AML-193 (cell line): ENCODE data around the gene SORCS3.

Source experiments
- DNase-seq, 2 experiments: peaks; one replicate each; lab custom pipeline; 2025; lab: John Stamatoyannopoulos, UW

SORCS3 gene

GRCh38 chr10:104646146-104646545 lies 5.1 kb downstream of the SORCS3 start:
- DNase-seq: no peak

DNA sequence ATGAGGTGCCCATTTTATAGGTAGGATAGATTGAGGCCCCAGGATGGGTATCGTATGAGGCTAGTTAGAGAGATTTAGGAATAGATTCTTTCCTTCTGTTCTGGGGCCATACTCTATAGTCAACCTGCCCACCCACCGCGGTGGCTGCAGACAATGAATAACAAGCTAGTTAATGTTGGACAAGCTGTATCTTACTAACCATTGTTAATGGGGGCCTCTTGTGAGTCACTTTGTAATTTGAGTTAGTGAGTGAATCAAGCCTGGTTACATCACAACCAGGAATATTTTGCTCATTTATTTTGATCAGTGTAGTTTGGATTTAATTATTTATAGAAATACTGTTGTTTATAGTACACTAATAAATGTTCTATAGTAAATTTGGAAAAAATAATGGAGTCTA lies 7.3 kb downstream of the SORCS3 start:
- no peak for DNase-seq

GRCh38 chr10:104650072-104650471 lies 9.0 kb downstream of the SORCS3 start:
- peak; percentile 8 to 11 for DNase-seq

DNA sequence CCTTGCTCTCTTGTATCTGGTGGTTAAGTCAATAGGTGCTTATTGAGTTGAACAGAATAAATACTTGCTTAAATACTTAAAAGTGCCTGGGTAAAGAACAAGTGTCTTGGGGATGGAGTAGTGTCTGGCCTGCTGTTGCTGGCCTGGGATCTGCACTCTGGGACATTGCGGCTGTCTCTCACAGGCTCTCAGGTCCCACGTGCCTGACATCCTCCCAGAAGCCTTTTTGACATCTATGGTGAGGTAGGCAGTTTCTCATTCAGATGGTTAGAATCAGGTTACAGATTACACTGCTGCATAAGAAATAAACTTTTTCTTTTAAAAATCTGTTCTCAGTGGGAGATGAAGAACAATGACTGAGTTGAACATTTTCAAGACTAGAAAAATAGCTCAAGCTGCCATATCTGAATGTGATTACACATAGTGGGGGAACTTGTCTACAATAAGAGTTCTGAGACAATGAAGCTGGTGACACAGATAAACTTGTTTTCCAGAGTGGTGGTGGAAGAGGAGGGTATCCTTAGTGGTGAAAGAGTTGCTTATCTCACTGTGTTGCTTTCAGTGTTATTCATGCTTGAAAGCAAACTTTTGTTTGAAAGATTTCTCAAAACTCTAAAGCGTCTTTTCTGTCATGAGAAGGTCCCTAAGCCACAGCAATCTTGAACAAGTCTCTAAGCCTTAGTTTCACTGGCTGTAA lies 9.7 kb downstream of the SORCS3 start:
- no peak for DNase-seq

GRCh38 chr10:104657036-104657435 lies 15.9 kb downstream of the SORCS3 start:
- DNase-seq: no peak

DNA sequence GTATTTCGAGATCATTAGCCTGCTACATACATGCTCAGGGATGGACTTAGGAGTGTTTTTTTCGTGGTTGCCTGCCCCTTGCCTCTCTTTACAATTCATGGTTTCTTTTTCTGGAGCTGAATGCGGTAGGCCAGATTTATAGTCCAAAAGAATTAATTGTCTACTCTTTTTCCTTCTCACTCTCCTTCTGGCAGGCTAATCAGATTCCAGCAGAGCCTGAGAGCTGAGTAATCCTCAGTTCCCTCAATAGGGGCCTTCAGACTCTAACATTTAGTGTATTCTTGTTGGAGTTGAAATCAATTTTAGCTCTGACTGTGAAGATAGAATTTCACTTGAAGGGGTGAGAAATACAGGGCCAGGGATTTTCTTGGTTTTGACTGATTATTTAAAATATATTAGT lies 16.4 kb downstream of the SORCS3 start:
- DNase-seq: no peak

DNA sequence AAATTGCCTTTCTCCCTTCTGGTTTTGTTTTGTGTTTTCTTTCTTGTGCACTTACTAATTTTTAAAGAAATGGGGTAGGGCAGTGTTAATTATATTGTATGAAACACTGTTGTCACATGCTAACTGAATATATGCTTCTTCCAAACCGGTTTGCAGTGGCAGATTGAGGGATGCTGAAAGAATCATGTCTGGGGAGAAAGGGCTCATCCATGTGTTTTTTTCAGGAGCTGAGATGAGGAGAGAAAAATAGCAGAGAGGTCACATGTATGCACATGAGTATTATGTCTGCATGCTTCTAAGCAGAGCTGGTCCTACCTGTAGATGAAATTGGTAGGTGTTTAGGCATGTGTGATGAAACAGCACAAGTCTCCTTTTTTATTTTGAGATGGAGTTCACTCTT lies 17.0 kb downstream of the SORCS3 start:
- DNase-seq: no peak

DNA sequence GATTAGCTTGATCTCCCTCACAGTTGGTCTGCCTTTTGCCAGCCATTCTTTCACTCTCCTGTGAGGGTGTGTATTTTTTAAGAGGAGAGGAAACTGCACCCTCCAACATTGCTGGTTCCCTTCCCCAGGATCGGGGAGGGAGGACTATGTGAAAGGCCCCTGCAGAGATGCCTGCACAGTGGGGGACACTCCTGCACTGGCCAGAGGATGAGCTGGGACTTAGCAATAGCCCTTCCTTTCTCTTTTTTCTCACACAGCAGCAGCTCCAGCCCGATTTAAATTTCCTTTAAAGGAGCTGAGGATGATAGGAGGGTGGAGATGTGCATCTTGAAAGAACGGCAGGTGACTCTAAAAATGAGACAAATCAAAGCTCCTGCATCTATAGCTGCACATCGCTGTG lies 18.7 kb downstream of the SORCS3 start:
- DNase-seq: no peak

GRCh38 chr10:104663076-104663475 lies 22.0 kb downstream of the SORCS3 start:
- no peak for DNase-seq

GRCh38 chr10:104663563-104663962 lies 22.5 kb downstream of the SORCS3 start:
- DNase-seq: no peak

DNA sequence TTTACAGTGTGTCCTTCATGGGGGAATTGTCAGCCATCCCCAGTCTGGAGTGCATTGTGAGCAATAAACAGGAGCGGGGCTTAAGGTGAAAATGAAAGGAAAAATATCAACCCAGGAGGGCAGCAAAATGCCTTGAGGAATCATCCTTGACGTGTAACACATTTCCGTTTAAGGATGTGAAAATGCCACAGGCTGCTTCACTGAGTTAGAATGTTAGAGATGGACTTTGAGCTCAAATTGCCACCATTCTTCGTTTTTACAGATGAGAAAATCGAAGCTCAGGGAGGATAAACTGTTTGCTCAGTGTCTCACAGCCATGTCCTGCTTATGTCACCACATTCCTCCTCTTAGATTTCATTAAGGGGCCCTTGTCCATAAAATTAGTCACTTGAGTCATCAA lies 23.1 kb downstream of the SORCS3 start:
- DNase-seq: no peak

- DNase-seq: no peak
Observed at GRCh38 chr10:104665174-104665573, 24.1 kb downstream of the SORCS3 start.

DNA sequence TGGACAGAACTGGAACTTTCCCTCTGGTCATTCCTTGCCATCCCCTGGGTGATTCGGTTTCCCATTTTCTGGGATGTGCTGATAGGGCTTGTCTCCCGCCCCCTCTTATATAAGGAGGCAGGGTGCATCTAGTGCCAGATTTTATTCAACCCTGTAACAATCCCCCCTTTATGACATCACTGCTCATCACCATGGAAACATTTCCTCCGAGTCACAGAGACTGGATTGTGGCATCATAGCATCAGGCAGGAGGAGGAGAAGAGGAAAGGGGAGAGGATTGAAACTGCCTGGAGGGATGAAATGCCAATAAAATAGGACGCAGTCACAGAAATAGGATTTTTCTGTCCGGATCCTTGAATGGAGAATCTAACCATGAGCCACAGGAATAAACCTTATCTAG lies 25.0 kb downstream of the SORCS3 start:
- DNase-seq: no peak

- DNase-seq: no peak
Observed at GRCh38 chr10:104676874-104677273, 35.8 kb downstream of the SORCS3 start.

- DNase-seq: no peak
Observed at GRCh38 chr10:104678658-104679057, 37.6 kb downstream of the SORCS3 start.

DNA sequence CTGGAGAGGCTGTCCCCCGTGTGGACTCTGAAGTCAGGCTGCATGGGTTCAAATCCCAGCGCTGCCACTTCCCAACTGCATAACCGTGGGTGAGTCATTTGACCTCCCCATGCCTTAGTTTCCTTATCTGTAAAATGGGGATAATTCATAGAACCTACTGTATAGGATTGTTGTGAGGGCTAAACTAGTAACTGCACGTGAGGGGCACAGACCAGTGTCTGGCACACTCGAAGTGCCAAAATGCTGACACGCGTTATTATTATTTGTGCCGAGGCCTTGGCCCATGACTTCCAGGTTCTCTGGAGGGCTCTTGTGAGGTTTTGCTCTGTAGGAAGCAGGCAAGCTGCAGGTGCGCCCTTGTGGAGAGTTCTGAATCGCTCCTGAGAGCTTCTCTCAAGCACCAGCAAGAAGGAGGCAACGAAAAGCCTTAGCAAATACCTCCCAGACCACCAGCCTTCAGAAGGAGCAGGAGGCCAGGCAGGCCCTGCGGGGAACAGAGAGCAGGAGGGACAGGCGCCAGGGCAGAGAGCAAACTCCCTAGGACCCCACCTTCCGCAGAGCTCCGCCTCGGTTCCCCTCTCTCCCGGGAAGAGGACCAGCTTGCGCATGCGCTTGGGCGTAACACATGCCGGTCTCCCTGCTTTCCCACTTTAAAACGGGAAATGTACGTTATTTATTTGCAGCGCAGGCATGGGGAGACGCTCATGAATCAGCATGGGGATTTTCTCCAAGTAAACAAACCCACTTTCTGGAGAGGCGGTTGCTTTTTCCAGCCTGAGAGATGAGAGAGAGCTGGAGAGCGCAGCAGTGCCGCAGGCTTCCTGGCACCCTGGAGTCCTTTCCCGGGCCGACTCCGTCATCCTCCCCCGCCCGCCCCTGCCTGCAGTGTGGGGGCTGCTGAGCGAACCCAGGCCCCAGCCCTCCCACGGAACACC lies 39.6 kb downstream of the SORCS3 start:
- DNase-seq: no peak

GRCh38 chr10:104681485-104681884 lies 40.4 kb downstream of the SORCS3 start:
- no peak for DNase-seq

GRCh38 chr10:104683567-104683966 lies 42.5 kb downstream of the SORCS3 start:
- no peak for DNase-seq

DNA sequence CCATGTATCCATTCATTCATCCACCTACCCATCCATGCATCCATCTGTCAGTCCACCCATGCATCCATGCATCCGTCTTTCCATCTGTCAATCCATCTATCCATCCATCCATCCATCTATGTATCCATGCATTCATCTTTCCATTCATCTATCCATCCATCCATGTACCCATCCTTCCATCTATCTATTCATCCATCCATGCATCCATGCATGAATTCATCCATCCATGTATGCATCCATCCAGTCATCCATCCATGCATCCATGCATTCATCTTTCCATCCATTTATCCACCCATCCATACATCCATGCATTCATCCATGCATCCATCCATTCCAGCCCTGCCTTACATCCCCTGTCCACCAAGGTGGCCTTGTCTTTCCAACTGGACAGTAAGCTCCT lies 45.7 kb downstream of the SORCS3 start:
- DNase-seq: no peak

DNA sequence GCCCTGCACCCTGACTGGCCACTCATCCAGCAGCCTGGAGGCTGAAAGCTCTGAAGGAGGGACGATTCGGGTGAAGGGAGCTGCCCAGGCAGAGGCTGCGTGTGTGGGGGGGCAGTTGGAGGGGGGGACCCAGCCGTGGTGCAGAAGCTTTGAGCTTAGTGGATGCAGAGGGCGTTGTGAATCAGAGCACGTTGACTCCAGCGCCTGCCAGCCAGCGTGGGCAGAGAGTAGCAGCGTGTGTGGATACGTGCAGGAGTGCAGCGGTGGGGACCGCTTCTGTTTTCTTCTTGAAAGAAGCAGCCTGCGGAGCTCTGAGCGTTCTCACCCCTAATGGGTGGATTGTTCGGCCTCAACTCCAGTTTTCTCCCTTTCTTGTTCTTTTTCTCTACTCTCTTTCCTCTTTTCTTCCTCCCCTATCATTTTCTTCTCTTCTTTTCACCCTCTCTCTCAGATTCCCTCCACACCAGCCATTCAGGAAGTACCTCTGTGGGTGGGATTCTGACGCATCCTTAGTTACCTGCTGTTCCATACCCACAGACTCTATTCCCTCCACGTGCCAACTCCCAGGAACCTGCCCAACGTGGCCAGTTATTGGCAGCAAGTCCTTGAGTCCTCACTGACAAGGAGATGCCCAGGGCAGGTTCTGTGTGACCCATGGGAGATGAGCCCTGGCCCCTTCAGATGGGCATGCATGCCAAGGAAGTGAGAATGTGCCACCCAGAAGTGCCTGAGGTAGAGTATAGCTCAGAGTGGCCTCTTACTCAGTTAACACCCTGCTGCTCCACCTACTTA lies 47.4 kb downstream of the SORCS3 start:
- DNase-seq: no peak

DNA sequence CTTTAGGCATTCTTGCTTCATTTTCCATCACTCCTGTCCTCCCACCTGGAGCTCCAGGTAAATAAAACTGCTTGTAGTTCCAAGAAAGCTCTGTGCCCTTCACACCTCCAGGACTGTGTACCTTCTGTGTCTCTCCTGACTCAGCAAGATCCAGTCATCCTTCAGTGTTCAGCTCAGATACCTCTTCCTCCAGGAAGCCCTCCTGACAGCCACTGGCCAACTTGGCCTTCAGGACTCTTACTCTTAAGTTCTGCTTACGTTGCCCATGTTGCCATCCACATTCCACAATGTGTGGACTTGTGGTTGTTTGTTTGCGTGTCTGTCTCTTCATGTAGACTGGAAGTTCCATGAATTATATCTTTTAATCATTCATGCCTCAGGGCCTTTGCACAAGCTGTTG lies 48.0 kb downstream of the SORCS3 start:
- DNase-seq: no peak

DNA sequence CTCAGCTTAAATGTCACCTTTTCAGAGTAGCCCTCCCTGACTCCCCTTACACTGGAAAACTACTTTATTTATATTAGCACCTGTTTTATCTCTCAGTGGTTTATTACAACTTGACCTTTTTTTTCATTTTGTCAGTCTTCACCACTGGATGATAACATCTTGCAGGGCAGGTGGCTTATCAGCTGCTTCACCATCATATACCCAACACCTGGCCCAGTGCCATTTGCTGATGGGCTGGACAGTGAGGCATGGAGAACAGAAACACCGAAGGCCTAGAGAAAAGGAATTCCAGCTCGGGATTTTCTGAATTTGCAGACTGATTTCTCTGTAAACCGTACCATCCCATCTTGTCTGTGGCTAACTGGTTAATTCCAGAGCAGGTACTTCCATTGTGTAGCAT lies 48.5 kb downstream of the SORCS3 start:
- no peak for DNase-seq

GRCh38 chr10:104690101-104690500 lies 49.0 kb downstream of the SORCS3 start:
- DNase-seq: no peak
